HepG2 (cell line): ENCODE data around the gene TNK1. TPM values are rescaled to one million over a fixed set of nuclear protein-coding genes. Genes with fewer than 3 reads are reported as not detected.

Experiments
- CEBPB ChIP-seq: IDR thresholded peaks from 2 replicates; pipeline ENCODE4 v1.6.1; 2011; ENCODE audit warnings: low read depth, low read length, improper control_type of control experiment, borderline replicate concordance
- GABPA ChIP-seq, 2 experiments: IDR thresholded peaks; 2 replicates each; pipeline ENCODE4 v1.6.1; 2011 to 2016; ENCODE audit warnings: low read depth in 2 of 2, low read length in 1 of 2, missing biosample characterization in 1 of 2, missing genetic modification characterization in 1 of 2
- HNF4A ChIP-seq: sonication (generic); formaldehyde crosslinking; IDR thresholded peaks from 2 replicates; pipeline ENCODE4 v1.4.0; 2020; ENCODE audit warnings: missing genetic modification reagents
- JUN ChIP-seq: sonication (generic); formaldehyde crosslinking; IDR thresholded peaks from 2 replicates; pipeline ENCODE4 v1.4.0; 2020; ENCODE audit warnings: mild to moderate bottlenecking, missing genetic modification reagents
- NPAS2 ChIP-seq: sonication (generic); formaldehyde crosslinking; IDR thresholded peaks from 2 replicates; pipeline ENCODE4 v1.8.0; 2022; ENCODE audit warnings: mild to moderate bottlenecking, missing genetic modification reagents, borderline replicate concordance
- RFX3 ChIP-seq: IDR thresholded peaks from 2 replicates; pipeline ENCODE4 v1.6.1; 2016; ENCODE audit warnings: missing biosample characterization, missing genetic modification reagents
- SMARCC2 ChIP-seq: fragments of 450-650 bp; IDR thresholded peaks from 2 replicates; pipeline ENCODE4 v1.6.1; 2017; ENCODE audit warnings: antibody characterized with exemption, mild to moderate bottlenecking
- SRF ChIP-seq: IDR thresholded peaks from 2 replicates; pipeline ENCODE4 v1.6.1; 2011; ENCODE audit warnings: mild to moderate bottlenecking, low read depth, low read length, moderate library complexity
- SYNCRIP ChIP-seq: fragments of 200-400 bp; formaldehyde crosslinking; IDR thresholded peaks from 2 replicates; pipeline ENCODE4 v1.6.1; 2018; ENCODE audit warnings: mild to moderate bottlenecking, low read depth, low read length; ENCODE audit not compliant: insufficient read depth
- WIZ ChIP-seq: sonication (generic); formaldehyde crosslinking; IDR thresholded peaks from 2 replicates; pipeline ENCODE4 v1.5.1; 2020; ENCODE audit warnings: mild to moderate bottlenecking, missing genetic modification reagents
- ZMYM3 ChIP-seq: sonication (generic); formaldehyde crosslinking; IDR thresholded peaks from 2 replicates; pipeline ENCODE4 v1.5.1; 2020; ENCODE audit warnings: mild to moderate bottlenecking, missing genetic modification reagents
- ZNF234 ChIP-seq: sonication (generic); formaldehyde crosslinking; conservative IDR thresholded peaks from 2 replicates; pipeline ENCODE4 v1.5.1; 2020; ENCODE audit warnings: mild to moderate bottlenecking, missing genetic modification reagents
- ZNF251 ChIP-seq: sonication (generic); formaldehyde crosslinking; IDR thresholded peaks from 2 replicates; pipeline ENCODE4 v1.9.0; 2021; ENCODE audit warnings: mild to moderate bottlenecking, missing genetic modification reagents
- ZNF256 ChIP-seq: sonication (generic); formaldehyde crosslinking; conservative IDR thresholded peaks from 2 replicates; pipeline ENCODE4 v1.4.0; 2020; ENCODE audit warnings: missing genetic modification reagents
- ZNF562 ChIP-seq: sonication (generic); formaldehyde crosslinking; IDR thresholded peaks from 2 replicates; pipeline ENCODE4 v1.8.0; 2022; ENCODE audit warnings: missing genetic modification reagents, borderline replicate concordance
- ZNF614 ChIP-seq: IDR thresholded peaks from 2 replicates; pipeline ENCODE4 v1.6.1; 2018; ENCODE audit warnings: missing biosample characterization, missing genetic modification reagents, inconsistent platforms, borderline replicate concordance
- ZNF660 ChIP-seq: sonication (generic); formaldehyde crosslinking; IDR thresholded peaks from 2 replicates; pipeline ENCODE4 v1.5.1; 2020; ENCODE audit warnings: mild to moderate bottlenecking, low read depth, missing genetic modification reagents, borderline replicate concordance
- ZNF766 ChIP-seq: sonication (generic); formaldehyde crosslinking; IDR thresholded peaks from 2 replicates; pipeline ENCODE4 v1.5.0; 2020; ENCODE audit warnings: missing genetic modification reagents, borderline replicate concordance
- ZNF850 ChIP-seq: sonication (generic); formaldehyde crosslinking; conservative IDR thresholded peaks from 2 replicates; pipeline ENCODE4 v1.9.0; 2021; ENCODE audit warnings: mild to moderate bottlenecking, missing genetic modification reagents
- ZSCAN20 ChIP-seq: sonication (generic); formaldehyde crosslinking; IDR thresholded peaks from 2 replicates; pipeline ENCODE4 v1.4.0; 2020; ENCODE audit warnings: missing genetic modification reagents, mild to moderate bottlenecking, borderline replicate concordance
- polyA plus RNA-seq, 8 experiments: library from polyadenylated mRNA; depleted of rRNA in 3 of 8; stranded (reverse) in 7 of 8; unstranded in 1 of 8; fragments of >200 nt; fragmentation: Illumina TruSeq in 4 of 8; extraction: Trizol in 4 of 8; gene quantifications; 2 replicates each; pipeline versions ENCODE4 v1.2.1 to v1.2.3, GENCODE V29; 2011 to 2016; ENCODE audit warnings: low read depth in 4 of 8, missing spikeins in 1 of 8, mixed read lengths in 1 of 8; ENCODE audit not compliant: insufficient read depth in 1 of 8
- total RNA-seq, 5 experiments: library from RNA; depleted of rRNA; stranded (reverse); fragments of >200 nt; fragmentation: Illumina TruSeq; extraction: Trizol; gene quantifications; 2 replicates each; pipeline ENCODE4 v1.2.3, GENCODE V29; 2016; ENCODE audit warnings: low read depth in 1 of 5
- TF ChIP-seq, protein P1 (sequence below): sonication (generic); formaldehyde crosslinking; IDR thresholded peaks from 2 replicates; pipeline ENCODE4 v1.4.0; 2020; ENCODE audit warnings: missing genetic modification reagents, borderline replicate concordance
- TF ChIP-seq, protein P2 (sequence below), 2 experiments: sonication (generic) in 1 of 2; formaldehyde crosslinking in 1 of 2; IDR thresholded peaks; 2 replicates each; pipeline versions ENCODE4 v1.5.1 to v1.6.1; 2011 to 2020; ENCODE audit warnings: borderline replicate concordance in 1 of 2, low read depth in 1 of 2, low read length in 1 of 2, mild to moderate bottlenecking in 1 of 2, missing genetic modification reagents in 1 of 2, moderate library complexity in 1 of 2

Gene TNK1
- total and polyA plus RNA-seq, 2 of the 13 experiments (the other 11 are each of a cell fraction or from before 2014, with no cell fraction given) = 2.0 to 3.5 TPM

DNA sequence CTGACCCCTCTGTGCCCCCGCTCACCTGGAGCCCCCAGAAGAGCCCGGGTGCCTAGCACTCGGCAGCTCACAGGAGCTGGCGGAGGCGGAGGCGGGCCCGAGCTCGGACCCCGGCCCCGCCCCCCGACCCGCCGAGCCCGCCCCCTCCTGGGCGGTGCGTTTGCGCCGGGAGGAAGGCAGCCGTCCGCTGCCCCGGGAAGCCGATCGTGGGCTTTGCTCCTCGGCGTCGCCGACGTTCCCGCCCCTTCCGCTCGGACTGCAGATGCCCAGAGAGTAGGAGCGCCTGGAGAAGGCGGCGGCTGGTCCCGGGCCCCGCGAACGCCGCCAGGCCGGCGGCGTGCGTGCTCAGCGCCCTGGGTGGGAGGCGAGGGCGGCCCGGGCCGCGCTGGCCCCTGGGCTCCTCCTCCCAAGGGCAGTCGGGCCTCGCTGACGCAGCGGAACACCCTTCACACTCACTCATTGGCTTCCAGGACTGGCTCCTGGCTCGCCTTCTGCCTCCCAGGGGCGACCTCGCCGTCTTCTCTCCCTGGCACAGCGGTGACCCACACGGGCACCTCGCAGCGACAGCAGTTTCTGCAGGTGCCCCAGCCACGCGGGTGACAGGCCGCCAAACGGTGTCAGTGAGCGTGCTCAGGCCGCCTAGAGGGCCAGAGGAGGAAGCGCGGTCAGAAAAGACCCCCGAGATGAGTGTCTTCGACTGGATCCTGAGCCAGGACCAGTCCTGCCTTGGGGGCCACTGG is 13.7 kb downstream of the TNK1 start, which contains the start of gene PLSCR3 (continued):
- TF ChIP-seq ZNF234 (CRISPR knock-in tag) (0 out of 2 replicates have a peak, but pooled peaks have one; percentile 41), SRF (no peak), ZNF614 (no peak), ZNF660 (no peak), ZNF562 (CRISPR knock-in tag) (no peak), ZMYM3 (no peak), SYNCRIP (no peak), JUN (CRISPR knock-in tag) (no peak), CEBPB (peak; percentile 6; the same call in 1 of the 2 replicates), ZNF850 (CRISPR knock-in tag) (no peak), ZNF251 (CRISPR knock-in tag) (no peak), ZSCAN20 (CRISPR knock-in tag) (no peak), WIZ (CRISPR knock-in tag) (0 out of 2 replicates have a peak, but pooled peaks have one; percentile 20), GABPA (IDR thresholded peaks at IDR 0.05; ENCODE audit: low read depth, low read length) (peak; percentile 62), GABPA (CRISPR knock-in tag; IDR thresholded peaks at IDR 0.05; ENCODE audit: low read depth) (peak; percentile 69), RFX3 (CRISPR knock-in tag) (no peak), NPAS2 (no peak), HNF4A (peak; percentile 15; the same call in 1 of the 2 replicates), ZNF256 (CRISPR knock-in tag) (no peak), ZNF766 (CRISPR knock-in tag) (peak; percentile 81; the same call in 1 of the 2 replicates), SMARCC2 (no peak)
- TF ChIP-seq, protein P1, sequence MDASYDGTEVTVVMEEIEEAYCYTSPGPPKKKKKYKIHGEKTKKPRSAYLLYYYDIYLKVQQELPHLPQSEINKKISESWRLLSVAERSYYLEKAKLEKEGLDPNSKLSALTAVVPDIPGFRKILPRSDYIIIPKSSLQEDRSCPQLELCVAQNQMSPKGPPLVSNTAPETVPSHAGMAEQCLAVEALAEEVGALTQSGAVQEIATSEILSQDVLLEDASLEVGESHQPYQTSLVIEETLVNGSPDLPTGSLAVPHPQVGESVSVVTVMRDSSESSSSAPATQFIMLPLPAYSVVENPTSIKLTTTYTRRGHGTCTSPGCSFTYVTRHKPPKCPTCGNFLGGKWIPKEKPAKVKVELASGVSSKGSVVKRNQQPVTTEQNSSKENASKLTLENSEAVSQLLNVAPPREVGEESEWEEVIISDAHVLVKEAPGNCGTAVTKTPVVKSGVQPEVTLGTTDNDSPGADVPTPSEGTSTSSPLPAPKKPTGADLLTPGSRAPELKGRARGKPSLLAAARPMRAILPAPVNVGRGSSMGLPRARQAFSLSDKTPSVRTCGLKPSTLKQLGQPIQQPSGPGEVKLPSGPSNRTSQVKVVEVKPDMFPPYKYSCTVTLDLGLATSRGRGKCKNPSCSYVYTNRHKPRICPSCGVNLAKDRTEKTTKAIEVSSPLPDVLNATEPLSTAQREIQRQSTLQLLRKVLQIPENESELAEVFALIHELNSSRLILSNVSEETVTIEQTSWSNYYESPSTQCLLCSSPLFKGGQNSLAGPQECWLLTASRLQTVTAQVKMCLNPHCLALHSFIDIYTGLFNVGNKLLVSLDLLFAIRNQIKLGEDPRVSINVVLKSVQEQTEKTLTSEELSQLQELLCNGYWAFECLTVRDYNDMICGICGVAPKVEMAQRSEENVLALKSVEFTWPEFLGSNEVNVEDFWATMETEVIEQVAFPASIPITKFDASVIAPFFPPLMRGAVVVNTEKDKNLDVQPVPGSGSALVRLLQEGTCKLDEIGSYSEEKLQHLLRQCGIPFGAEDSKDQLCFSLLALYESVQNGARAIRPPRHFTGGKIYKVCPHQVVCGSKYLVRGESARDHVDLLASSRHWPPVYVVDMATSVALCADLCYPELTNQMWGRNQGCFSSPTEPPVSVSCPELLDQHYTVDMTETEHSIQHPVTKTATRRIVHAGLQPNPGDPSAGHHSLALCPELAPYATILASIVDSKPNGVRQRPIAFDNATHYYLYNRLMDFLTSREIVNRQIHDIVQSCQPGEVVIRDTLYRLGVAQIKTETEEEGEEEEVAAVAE (CRISPR knock-in tag) = no peak
- TF ChIP-seq, protein P2, sequence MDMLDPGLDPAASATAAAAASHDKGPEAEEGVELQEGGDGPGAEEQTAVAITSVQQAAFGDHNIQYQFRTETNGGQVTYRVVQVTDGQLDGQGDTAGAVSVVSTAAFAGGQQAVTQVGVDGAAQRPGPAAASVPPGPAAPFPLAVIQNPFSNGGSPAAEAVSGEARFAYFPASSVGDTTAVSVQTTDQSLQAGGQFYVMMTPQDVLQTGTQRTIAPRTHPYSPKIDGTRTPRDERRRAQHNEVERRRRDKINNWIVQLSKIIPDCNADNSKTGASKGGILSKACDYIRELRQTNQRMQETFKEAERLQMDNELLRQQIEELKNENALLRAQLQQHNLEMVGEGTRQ (IDR thresholded peaks at IDR 0.05; ENCODE audit: low read depth, low read length) = no peak
- TF ChIP-seq, protein P2 (CRISPR knock-in tag; IDR thresholded peaks at IDR 0.05; ENCODE audit: borderline replicate concordance) = no peak
